Adrenal gland (tissue), 12 donors: ENCODE results near the gene RWDD2A. TPM values are rescaled to one million over a fixed set of nuclear protein-coding genes. Genes with fewer than 3 reads are reported as not detected.

Experiments
- DNase-seq, 7 donors: peaks; one replicate each; pipeline ENCODE4 v3.0.0-alpha.2; 2019 to 2020
- H3K27ac ChIP-seq, 5 donors: fragments of 200-600 bp; sonication (generic) in 4 of 5; 1 replicate in 3 of 5; 2 replicates in 2 of 5; pipeline versions ENCODE4 v1.5.1 to v1.8.0; 2016 to 2020; ENCODE audit warnings: mild to moderate bottlenecking in 1 of 5
- H3K27me3 ChIP-seq: fragments of 200-600 bp; 2 replicates; pipeline ENCODE4 v1.8.0; 2021
- H3K36me3 ChIP-seq, 2 donors: fragments of 200-600 bp; replicated peaks in 1 of 2; 1 replicate in 1 of 2; 2 replicates in 1 of 2; pipeline versions ENCODE4 v1.5.1 to v1.8.0; 2018 to 2022
- H3K4me1 ChIP-seq, 2 donors: fragments of 200-600 bp; replicated peaks in 1 of 2; 1 replicate in 1 of 2; 2 replicates in 1 of 2; pipeline versions ENCODE4 v1.5.1 to v1.8.0; 2018 to 2021
- H3K4me3 ChIP-seq, 4 donors: fragments of 200-600 bp; sonication (generic) in 3 of 4; one replicate each; pipeline ENCODE4 v1.5.1; 2016 to 2018
- H3K9me3 ChIP-seq, 3 donors: fragments of 200-600 bp; sonication (generic) in 1 of 3; replicated peaks in 1 of 3; 1 replicate in 2 of 3; 2 replicates in 1 of 3; pipeline versions ENCODE4 v1.5.1 to v1.8.0; 2016 to 2021
- CTCF ChIP-seq, 6 experiments: fragments of 450-650 bp in 4 of 6; fragments of 200-600 bp in 2 of 6; sonication (generic) in 1 of 6; IDR thresholded peaks; 1 replicate in 5 of 6; 2 replicates in 1 of 6; pipeline versions ENCODE4 v1.5.1 to v1.8.0; 2016 to 2021; ENCODE audit warnings: antibody characterized with exemption in 6 of 6, mild to moderate bottlenecking in 2 of 6, moderate library complexity in 1 of 6
- POLR2A ChIP-seq, 2 donors: fragments of 450-650 bp; IDR thresholded peaks; one replicate each; pipeline ENCODE4 v1.6.1; 2017; ENCODE audit warnings: antibody characterized with exemption in 2 of 2, mild to moderate bottlenecking in 2 of 2, moderate library complexity in 1 of 2
- WGBS, 4 donors: extraction: QIAGEN DNeasy Blood & Tissue Kit in 2 of 4; methylation state at CpG; one replicate each; pipeline versions ENCODE4 v1.1.5 to v1.1.7; 2013 to 2017; 5-methylcytosine and 5-hydroxymethylcytosine counted together
- intact Hi-C, 2 donors: fragments of 100-400 bp; cut with DNase I; formaldehyde crosslinking; loops; one replicate each; pipeline versions ENCODE4 v1.14.1 to v1.15.0; 2022 to 2023
- polyA plus RNA-seq, 3 donors: library from polyadenylated mRNA; stranded (reverse); fragments of 200-250 nt in 2 of 3; fragments of 350-450 nt in 1 of 3; fragmentation: Illumina TruSeq in 1 of 3; extraction: RNeasy Lipid Tissue Mini Kit (QIAGEN cat#74804) in 1 of 3; gene quantifications; one replicate each; pipeline ENCODE4 v1.2.3, GENCODE V29; 2013 to 2014
- total RNA-seq, 9 donors: library from RNA; depleted of rRNA in 4 of 9; stranded (reverse); fragments of >200 nt in 4 of 9; fragments of 120-200 nt in 1 of 9; fragmentation: NEBNext Ultra II Directional in 1 of 9; extraction: Animal tissue kit (Norgen Biotek cat#: 25700) in 1 of 9; gene quantifications; one replicate each; pipeline versions ENCODE4 v1.1.0 to v1.2.4, GENCODE V29; 2013 to 2023
- donor health status: healthy with polysubstance abuse.
- donor health status: Bipolar disorder and iron deficiency.
- donor health status: DM: yes; HTN: yes; CAD: no.
- donor health status: DM: no; HTN: no; CAD: no.
- donor health status: DM: no; HTN: no; CAD: no.
- donor health status: DM: yes; HTN: yes; CAD: no.

The RWDD2A gene
- total and polyA plus RNA-seq, 12 donors = 4.6 to 18.3 (median 7.9) TPM

GRCh38 chr6:83153883-83154521 lies 39.2 kb upstream of the RWDD2A start:
- Histone ChIP-seq H3K4me1 (no peaks in the 10 kb centered on the region), H3K36me3 (peaks cover 0 to 13% of the 10 kb centered on the region in 2 donors), H3K4me3 (no peak overlapping the region), H3K27me3 (no peaks in the 10 kb centered on the region), H3K27ac (no peak overlapping the region), H3K9me3 (no peaks in the 10 kb centered on the region)
- intact Hi-C loops = no loop called here
- no peak for DNase-seq
- 83 to 91% (median 86%) methylated on average over 4 of the region's 4 CpGs for WGBS, 4 donors
- no peak for TF ChIP-seq POLR2A (IDR thresholded peaks at IDR 0.05)
- TF ChIP-seq CTCF (IDR thresholded peaks at IDR 0.05) = no peak

- no peak for DNase-seq
- Histone ChIP-seq H3K27ac (no peak overlapping the region), H3K36me3 (peaks cover 0 to 19% of the 10 kb centered on the region in 2 donors), H3K4me1 (peaks cover 0 to 13% of the 10 kb centered on the region in 2 donors), H3K27me3 (no peaks in the 10 kb centered on the region), H3K9me3 (no peaks in the 10 kb centered on the region), H3K4me3 (no peak overlapping the region)
- 80 to 98% (median 83%) methylated on average over 2 of the region's 2 CpGs for WGBS, 4 donors
- TF ChIP-seq CTCF (IDR thresholded peaks at IDR 0.05) (no peak), POLR2A (IDR thresholded peaks at IDR 0.05) (no peak)
- intact Hi-C loops = no loop called here
These were observed 37.4 kb upstream of the RWDD2A start for GRCh38 chr6:83155794-83156193.

GRCh38 chr6:83160167-83160566 lies 33.0 kb upstream of the RWDD2A start:
- no peak overlapping the region for H3K4me3 ChIP-seq
- no peak overlapping the region for H3K27ac ChIP-seq
- intact Hi-C loops = no loop called here
- H3K9me3 ChIP-seq = no peaks in the 10 kb centered on the region
- peaks cover 0 to 29% of the 10 kb centered on the region in 2 donors for H3K36me3 ChIP-seq
- peaks cover 0 to 13% of the 10 kb centered on the region in 2 donors for H3K4me1 ChIP-seq
- TF ChIP-seq POLR2A (IDR thresholded peaks at IDR 0.05) (no peak), CTCF (IDR thresholded peaks at IDR 0.05) (no peak)
- DNase-seq = no peak
- H3K27me3 ChIP-seq = no peaks in the 10 kb centered on the region
- 75 to 83% (median 79%) methylated on average over 1 of the region's 1 CpG for WGBS, 4 donors

- Histone ChIP-seq H3K4me3 (no peak overlapping the region), H3K27me3 (no peaks in the 10 kb centered on the region), H3K4me1 (no peaks in the 10 kb centered on the region), H3K27ac (no peak overlapping the region), H3K9me3 (no peaks in the 10 kb centered on the region), H3K36me3 (peaks cover 0 to 84% of the 10 kb centered on the region in 2 donors)
- TF ChIP-seq CTCF (IDR thresholded peaks at IDR 0.05) (no peak), POLR2A (IDR thresholded peaks at IDR 0.05) (no peak)
- DNase-seq = no peak
- intact Hi-C loops = no loop called here
- WGBS, 4 donors = 95 to 96% (median 96%) methylated on average over 5 of the region's 5 CpGs
These were observed 25.4 kb upstream of the RWDD2A start for GRCh38 chr6:83167726-83168278.
